Activated CD8-positive, alpha-beta memory T cell treated with anti-CD3 and anti-CD28 coated beads for 1 hour (primary cell): ENCODE data around the gene MPO.

Experiments used
- DNase-seq, 2 donors: peaks; one replicate each; pipeline ENCODE4 v3.0.0-alpha.2; 2020; ENCODE audit warnings: low read depth in 1 of 2; ENCODE audit errors: extremely low read depth in 1 of 2

MPO gene

DNA sequence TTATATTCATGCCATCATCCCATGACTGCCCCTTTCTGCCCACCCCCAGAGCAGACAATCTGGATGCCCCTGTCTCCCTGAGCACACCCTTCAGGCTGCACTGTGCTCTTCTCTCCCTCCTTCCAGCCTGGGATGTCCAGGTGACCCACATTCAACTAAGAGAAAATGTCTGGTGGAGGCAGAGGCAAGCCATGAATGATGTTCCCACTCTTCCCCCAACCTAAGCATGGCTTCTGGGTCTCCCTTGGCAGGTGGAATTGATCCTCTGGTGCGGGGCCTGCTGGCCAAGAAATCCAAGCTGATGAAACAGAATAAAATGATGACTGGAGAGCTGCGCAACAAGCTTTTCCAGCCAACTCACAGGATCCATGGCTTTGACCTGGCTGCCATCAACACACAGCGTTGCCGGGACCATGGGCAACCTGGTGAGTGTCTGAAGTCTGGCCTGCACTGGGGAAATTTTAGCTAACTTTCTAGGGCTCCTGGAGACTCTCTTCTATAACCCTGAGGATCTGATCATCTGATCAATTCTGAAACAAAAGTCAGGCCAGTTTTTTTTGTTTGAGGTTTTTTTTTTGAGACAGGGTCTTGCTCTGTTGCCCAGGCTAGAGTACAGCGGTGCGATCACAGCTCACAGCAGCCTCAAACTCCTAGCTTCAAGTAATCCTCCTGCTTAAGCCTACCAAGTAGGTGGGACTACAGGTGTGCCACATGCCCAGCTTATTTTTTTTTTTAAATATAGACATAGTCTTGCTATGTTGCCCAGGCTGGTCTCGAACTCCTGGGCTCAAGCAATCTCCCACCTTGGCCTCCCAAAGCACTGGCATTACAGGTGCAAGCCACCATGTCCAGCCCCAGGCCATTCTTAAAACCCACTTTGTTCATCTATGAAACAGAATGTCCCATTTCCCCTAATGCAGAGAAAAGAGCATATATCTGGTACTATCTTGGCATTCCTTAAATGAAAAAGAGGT, 14.5 kb downstream of the MPO start:
- no peak for DNase-seq

- no peak for DNase-seq
These were observed 15.5 kb downstream of the MPO start for GRCh38 chr17:58265271-58265670.

DNA sequence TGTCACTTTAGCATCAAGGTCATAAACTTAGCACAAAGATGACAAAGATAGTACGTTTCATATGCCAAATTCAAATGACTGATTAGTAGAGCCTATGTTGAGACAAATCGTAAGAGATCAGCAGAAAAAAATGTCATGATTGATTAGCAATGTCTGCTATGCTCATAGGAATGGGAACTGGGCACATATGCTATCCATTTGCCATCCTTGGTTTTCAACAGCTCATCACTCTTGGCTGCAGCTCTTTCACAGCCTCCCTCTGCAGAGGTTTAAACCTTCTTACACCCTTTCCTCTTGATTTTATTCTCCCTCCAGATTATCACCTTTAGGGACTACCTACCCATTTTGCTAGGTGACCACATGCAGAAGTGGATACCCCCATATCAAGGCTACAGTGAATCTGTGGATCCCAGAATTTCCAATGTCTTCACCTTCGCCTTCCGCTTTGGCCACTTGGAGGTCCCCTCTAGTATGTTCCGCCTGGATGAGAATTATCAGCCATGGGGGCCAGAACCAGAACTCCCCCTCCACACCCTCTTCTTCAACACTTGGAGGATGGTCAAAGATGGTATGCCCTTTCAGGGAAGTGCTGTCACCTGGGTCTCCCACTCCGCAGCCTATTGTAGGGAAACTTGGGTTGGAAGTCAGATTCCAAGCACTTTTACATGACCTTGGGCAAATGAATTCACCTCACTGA, 16.2 kb downstream of the MPO start:
- DNase-seq: no peak

DNA sequence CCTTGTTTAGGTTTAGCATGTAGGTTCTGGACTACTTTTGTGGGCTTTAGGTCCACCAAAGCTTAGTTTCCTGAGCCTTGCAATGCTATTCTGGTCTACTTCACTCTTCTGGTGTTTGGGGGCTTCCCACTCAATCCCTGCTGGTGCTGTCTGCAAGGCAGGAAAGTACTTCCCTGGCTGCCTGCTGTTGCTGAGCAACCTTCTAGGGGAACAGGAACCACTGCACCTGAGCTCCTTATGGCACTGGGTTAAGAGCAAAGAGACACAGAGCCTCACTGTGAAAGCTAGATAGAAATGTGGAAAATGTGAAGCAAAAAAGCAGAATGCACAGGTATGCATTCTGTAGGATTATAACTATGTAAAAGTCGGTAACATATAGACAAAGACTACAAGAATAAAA, 17.0 kb downstream of the MPO start:
- DNase-seq: no peak

DNA sequence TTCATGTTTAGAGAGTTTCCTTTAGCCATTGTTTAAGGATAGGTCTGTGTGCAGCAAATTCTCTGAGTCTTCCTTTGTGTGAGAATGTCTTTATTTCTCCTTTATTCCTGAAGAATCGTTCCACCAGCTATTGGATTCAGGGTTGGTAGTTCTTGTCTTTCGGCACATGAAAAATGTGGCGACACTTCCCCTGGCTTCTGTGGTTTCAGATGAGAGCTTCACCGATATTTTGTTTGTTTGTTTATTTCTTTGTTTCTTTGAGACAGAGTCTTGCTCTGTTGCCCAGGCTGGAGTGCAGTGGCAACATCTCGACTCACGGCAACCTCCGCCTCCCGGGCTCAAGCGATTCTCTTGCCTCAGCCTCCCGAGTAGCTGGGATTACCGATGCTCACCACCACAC, 18.6 kb downstream of the MPO start:
- DNase-seq: no peak

DNA sequence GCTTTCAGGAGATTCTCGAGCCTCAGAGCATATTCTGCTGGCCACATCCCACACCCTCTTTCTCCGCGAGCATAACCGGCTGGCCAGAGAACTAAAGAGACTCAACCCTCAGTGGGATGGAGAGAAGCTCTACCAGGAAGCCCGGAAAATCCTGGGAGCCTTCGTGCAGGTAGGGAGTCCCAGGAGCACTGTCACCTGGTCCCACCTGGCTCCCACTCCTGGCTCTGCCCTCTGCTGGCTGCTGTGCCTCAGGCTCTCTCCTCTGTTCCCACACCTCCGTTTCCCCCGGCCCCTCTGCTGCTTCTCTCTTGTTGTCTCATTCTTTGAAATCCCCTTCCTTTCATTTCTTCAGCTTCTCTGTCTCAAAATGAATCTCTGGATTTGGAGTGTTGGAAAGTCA, 25.9 kb downstream of the MPO start:
- no peak for DNase-seq

DNA sequence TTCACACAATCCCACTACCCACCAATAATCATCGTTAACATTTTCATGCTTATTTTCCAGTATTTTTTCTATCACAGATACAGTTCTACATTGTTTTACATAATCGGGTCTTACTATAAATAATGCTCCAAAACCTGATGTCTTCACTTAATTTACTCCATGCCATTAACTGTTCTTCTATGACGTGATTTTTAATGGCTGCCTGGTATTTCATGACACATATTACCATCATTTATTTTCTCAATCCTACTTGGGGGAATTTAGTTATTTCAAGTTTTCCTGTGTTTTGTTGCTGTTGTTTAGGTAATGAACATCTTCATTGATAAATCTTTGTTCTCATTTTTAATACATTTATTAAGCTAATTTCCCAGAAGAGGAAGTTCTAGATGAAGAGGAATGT, 27.7 kb downstream of the MPO start:
- no peak for DNase-seq

- no peak for DNase-seq
These were observed 28.6 kb downstream of the MPO start for GRCh38 chr17:58252141-58252540.

DNA sequence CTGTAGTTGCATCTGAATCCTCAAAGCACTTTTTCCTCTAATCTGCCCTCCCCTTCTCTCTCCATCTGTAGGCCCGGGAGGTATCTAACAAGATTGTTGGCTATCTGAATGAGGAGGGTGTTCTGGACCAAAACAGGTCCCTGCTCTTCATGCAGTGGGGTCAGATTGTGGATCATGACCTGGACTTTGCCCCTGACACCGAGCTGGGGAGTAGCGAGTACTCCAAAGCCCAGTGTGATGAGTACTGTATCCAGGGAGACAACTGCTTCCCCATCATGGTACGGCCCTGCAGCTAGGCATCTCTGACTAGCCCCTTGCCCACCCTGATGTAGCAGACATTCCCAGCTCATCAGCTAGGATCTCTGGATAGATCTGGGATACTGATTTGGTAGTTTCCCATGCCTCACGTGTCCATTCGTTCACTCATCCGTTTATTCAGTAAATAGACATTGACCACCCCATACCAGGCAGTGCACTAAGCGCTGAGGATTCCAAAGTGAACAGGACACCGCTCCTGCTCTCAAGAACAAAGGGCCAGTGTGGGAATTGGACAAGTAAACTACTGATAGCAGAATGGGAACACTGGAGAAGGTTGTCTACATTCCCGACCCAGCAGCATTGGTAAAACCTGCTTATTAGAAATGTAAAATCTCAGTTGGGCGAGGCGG, 30.3 kb downstream of the MPO start:
- DNase-seq: no peak

DNA sequence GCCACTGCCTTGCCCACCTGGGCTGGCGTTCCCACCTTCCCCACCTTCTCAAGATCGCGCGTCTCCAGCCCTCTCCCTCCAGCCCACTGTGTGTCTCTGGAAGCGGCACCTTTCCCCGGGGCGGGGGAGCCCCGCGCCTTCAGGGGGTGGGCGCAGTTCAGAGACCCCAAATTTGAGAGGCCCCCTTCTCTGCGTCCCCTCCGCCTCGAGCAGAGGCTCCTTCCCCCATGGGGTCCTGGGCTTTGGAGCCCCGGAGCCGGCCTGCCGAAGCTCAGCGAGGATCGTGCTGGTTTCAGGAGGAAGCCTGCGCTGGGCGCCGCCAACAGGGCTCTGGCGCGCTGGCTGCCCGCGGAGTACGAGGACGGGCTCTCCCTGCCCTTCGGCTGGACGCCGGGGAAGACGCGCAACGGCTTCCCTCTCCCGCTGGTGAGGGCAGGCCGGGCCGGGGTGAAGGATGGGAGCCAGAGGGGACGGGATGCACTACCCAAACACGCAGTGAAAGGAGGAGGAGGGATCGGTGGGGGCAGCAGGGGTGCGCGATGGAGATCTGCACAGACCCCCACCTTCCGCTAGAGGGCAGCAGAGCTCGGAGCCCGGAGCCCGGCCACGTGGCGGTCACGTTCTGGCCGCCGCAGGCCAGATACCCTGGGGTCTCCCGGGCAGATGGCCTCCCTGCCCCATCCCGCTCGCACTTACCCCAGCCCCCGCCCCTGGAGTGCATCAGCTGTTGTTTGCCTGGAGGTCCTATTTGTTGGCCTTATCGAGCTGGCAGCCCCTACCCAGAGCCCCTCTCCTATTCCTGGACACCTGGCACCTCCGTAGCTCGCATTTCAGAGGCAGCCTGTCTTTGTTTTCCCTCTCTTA, 31.2 kb downstream of the MPO start:
- DNase-seq: peak; percentile 44 to 61

DNA sequence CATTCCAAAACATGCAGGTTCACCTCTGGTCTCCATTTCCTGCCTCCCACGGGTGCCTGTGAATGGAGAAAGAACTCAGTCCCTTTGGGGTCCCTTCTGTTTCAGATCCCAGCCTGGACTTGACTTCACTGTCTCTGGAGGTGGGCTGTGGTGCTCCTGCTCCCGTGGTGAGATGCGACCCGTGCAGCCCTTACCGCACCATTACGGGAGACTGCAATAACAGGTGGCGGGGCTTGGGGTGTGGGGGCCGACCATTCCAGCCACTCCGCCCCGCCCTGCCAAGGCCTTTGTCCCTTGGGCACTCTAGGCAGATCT, 31.8 kb downstream of the MPO start:
- DNase-seq: no peak

- no peak for DNase-seq
These were observed 33.0 kb downstream of the MPO start for GRCh38 chr17:58247511-58248363.

DNA sequence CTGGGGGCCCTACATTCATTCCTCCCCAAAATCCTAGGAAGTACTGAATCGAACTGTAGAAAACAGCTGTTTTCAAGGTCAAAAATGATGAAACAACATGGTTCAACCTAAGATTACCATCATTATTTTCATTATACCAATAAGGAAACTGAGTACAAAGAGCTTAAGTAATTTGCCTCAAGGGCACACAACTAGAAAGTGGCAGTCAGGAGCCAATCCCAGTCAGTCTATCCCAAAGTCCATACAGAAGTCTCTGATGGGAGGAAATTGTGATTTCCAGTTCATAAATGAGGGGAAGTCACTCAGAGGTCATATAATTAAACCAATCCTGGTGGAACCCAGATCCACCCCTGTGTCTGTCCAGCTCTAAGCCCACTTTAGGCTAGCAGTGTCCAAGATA, 34.0 kb downstream of the MPO start:
- no peak for DNase-seq

DNA sequence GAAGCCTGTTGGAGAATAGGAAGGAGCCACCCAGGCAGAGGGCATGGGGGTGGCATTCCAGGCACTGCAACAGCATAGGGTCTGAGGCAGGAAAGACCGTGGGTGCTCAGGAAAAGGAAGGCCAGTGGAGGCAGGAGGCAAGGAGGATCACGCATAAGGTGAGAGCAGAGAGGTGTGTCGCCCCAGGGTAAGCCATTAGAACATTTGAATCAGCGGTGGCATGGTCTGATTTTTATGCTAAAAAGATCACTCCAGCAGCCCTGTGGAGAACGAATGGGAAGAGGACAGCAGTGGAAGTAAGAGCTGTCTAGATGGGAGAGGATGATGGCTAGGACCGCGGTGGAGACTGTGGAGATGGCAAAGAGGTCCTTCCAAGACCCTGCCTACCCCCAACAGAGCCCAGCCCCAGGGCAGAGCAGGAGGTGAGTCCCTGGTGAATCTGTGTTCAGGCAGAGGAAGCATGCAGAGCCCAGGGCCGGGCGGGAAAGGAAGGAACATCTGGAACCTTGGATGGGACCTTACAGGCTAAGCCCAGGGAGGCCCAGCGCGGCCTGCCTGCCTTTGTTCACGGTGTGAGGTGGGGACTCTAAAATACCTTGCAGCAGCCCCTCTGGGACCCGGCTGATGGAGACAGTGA, 34.5 kb downstream of the MPO start:
- DNase-seq: no peak

DNA sequence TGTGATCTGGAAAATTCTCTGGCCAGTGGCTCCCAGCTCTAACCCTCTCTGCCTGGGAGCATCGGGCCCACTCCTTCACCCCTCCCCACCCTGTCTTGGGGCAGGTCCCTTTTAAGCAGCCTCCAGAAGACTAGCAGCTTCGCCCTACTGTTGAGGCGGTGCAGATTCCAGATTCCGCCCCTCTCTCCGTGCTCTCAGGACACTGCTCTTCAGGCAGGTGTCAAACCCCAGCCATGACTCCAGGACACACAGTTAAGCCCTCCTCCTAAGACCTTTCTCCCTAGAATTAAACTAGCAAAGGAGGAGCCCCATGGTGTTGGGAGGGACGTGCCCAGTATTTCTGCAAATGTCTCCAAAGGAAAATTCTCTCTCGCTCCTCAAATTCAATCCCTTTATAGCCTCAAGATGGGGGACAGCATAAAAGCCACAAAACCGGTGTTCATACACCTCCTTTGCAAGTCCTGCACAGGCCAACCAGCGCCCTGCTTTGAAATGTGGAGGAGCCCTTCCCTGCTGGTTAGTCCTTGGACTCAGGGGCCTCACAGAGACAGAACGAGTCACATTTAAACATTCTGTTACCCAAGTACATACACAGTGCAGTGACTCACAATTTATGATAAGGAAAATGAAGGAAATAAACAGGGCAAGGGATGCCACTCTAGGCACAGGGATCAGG, 35.2 kb downstream of the MPO start:
- no peak for DNase-seq

- DNase-seq: no peak
These were observed 35.8 kb downstream of the MPO start for GRCh38 chr17:58244963-58245362.

- no peak for DNase-seq
These were observed 38.5 kb downstream of the MPO start for GRCh38 chr17:58242171-58242784.

DNA sequence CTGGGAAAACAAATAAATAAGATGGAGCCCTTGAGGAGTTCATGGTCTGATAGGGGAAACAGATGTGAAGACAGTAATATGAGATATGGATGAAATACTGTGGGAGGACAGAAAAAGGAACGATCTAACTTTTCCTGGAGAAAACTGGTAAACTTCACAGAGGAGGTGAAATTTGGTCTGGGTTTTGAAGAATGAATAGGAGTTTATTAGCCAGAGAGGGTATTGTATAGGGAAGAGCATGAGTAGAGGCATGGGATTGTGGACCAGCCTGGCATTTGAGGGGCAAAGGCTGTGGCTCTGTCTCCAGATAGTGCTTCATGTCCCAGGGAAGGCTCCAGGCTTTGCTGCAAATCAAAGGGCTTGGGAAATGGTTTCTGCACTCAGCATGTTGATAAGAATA, 40.7 kb downstream of the MPO start:
- DNase-seq: no peak
